HG02571 (cell line): Measurements from ENCODE around the gene NRN1.
"Not testable (repeated sequence)": the region's sequence is repeated elsewhere in the genome, so short reads cannot be mapped to it uniquely, and the experiment has no call there.

Experiments
- ATAC-seq: cut with Tn5 transposase; IDR thresholded peaks from one replicate; pipeline ENCODE4 v1.9.1; 2021; ENCODE audit warnings: mild to moderate bottlenecking, moderate library complexity; ENCODE audit not compliant: unreplicated experiment

Gene NRN1

GRCh38 chr6:5984150-5985089 is 22.3 kb downstream of the NRN1 start:
- no peak for ATAC-seq

DNA sequence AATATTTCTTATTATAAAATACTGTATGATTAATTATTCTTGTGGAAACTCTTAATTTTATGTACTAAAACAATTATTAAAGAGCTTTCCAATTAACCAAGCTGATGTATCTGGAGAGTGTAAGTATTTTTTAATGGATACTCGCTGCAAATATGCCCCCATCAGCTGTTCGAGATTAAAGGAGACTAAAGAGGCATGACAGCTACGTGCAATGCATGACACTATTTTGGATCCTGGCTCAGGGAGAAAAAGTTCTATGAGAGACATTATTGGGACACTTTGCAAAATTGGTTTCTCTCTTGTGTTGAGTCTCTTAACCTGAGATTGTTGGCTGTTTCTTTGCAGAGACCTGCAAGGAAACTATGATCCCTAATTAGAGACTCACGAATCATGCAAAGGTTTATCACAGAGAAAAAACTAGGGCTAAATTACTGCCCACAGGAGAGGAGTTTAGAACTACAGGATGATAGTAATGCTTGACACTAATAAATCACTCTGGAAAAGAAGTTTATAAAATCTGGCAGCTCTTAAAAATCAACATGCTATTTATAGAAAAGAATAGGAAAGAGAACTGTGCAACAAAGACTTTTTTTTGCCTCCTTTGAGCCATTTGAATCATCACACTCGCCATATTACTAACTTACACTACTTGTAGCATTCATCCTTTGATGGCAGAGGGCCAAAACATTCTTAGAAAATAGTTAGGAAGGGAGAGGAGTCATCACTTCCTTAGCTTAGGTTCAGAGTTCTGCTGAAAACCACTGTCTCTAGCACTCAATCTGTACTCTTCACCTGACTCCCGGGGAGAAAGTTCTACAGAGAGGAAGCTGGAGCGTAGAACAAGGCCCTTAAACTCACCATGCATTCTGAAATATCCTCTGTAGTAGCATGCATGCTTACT is 25.3 kb downstream of the NRN1 start:
- no peak for ATAC-seq

DNA sequence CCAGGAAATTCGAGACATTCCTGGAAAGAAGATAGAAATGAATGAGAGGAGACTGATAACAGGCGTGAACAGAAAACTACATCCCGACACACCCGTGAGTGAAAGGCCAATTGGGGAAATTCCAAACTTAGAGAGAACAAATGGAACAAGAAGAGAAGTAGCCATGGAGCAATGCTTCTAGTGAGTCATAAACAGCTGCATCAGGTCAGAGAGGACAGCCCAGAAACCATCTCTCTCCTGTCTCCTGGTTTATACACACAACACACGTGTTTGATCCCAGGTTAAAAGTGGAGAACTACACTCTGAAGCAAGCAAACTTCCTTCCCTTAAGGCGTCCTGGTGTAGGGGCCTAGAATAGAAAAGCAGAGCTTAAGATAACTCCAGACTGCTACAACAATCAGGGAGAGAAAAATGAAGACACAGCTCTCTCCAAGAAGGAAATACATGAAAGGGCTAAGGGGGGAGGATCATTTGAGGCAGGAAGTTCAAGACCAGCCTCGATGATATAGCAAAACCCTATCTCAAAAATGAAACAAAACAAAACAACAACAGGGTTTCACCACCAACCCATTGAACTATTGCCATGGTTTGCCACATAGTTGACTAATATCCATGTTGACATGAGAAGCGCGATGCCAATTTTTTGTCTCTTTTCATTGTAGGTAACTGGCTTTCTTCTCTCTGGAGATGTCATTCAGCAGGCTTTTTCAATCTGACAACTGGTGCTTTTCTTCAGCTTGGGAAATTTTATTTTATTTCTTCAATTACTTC is 26.9 kb downstream of the NRN1 start:
- no peak for ATAC-seq

DNA sequence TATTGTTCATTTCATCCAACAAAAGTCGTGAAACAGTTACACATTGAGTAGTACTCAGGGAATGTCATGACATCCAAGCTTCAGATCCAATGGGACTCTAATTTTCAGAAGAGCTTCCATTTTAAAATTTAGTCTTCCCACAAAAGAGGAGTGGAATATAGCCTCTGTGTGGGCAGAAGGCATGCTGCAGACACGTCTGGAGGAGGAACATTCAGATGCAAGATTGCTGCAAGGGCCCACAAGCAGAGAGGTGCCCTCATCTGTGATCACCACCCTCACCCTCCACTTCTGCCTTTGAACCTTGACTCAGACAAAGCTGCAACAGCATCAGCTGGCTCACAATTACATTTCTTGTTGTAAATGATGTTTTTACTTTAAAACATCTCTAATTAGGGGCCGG is 29.9 kb downstream of the NRN1 start:
- no peak for ATAC-seq

DNA sequence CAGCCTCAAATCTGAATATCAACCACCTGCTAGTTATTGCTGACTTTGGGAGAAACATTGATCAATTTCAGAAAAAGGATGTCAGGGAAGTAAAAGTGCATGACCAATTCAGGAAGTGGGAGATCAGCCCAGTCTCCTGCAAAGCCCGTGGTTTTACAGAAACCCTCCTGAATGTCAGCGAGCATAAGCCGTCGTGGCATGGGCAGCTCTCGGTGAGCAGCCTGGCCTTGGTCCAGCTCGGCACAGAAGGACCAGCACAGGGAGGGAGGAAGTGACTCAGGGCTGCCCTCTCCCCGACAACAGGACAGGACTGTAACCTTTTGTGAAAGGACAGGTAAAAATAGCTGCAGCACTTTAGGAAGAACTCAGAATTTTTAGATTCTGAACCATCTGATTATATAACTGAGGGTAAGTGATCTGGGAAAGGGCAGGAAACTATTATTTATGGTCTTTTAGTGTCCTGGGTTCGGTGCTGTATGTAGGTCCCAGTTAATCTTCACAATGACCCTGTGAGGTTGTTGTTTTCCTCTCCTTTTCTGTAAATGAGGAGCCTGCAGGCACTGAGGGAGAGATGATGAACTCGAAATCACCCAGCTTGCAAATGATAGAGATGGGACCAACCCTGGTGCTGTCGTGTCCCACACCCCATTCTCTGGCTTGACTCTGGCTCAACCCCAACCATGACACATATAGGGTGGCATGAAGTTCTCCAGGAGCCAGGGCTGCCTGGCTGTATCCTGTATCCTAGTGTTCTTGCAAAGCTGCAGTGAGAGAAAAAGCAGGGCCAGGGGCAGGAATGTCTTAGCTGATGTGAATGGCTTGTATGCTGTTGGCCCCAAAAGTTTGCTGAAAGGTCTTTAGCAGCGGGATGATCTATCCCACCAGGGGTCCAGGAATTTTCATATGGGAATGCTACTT is 37.6 kb downstream of the NRN1 start:
- no peak for ATAC-seq

GRCh38 chr6:5968036-5968435 is 38.7 kb downstream of the NRN1 start:
- not testable (repeated sequence) for ATAC-seq

- no peak for ATAC-seq
Measured at GRCh38 chr6:5967594-5967993, 39.1 kb downstream of the NRN1 start.

GRCh38 chr6:5962794-5963193 is 43.9 kb downstream of the NRN1 start:
- no peak for ATAC-seq

DNA sequence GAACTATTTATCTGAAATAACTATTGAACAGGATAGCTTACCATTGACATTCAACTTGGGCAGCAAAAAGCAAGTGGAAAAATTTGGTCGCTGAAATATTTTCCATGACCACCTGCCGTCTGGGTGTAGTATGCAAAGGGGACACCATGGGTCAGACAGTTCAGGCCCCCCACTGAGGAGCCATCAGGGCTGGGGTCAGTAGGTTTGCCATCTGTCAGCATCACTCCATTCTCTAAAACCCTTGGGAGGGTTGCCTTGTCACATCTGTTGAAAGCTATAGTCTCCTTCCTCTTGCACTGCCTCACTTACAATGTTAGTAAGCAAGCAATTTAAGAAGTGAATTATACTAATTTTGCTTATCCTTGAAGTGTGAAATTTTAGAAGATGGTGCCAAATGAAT is 44.9 kb downstream of the NRN1 start:
- ATAC-seq = no peak

DNA sequence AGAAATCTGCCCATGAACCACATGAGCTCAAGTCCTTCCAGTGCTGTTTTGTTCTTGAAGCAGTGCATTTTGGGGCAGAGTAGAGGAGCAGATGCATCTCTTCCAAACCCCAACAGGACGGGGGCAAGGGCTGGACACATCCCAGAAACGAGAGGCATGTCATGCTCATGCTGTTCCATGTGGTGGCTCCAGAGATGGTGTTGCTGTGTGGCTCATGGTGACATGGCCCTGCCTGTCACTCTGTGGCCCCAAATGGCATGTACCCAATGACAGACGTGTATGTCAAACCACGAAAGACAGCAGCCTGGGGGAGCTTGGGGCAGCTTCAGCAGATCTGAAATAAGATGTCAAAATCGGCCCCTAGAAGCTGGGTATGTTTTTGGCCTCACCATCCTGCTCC is 46.3 kb downstream of the NRN1 start:
- ATAC-seq = no peak

- no peak for ATAC-seq
Measured at GRCh38 chr6:5958921-5959320, 47.8 kb downstream of the NRN1 start.

GRCh38 chr6:5956939-5957338 is 49.8 kb downstream of the NRN1 start:
- no peak for ATAC-seq

DNA sequence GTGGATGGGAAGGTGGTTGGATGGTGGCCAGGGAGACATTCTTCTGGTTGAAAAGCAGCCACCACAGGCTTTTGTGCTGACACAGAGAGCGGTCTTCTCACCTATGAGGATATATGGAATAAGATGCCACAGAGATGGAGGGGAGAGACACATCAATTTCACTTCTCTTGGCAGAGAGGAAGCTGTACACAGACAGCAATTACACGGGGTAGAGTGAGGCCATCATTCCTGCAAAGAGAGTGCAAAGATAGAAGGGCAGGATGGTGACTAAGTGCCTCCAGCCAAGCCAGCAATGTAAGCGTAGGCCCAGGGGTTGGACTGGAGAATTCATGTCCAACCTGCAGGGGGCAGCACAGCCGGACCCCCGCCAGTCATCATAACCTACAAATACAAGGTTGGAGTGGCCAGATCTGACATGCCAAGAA is 56.4 kb downstream of the NRN1 start:
- ATAC-seq = no peak
